Vagina (tissue), 2 donors: ENCODE data around the gene CD300E.

ENCODE experiments used
- CTCF ChIP-seq, 3 experiments: fragments of 450-650 bp in 2 of 3; fragments of 200-600 bp in 1 of 3; sonication (generic) in 1 of 3; IDR thresholded peaks; one replicate each; pipeline ENCODE4 v1.5.1; 2017 to 2019; ENCODE audit warnings: antibody characterized with exemption in 3 of 3, mild to moderate bottlenecking in 2 of 3, moderate library complexity in 2 of 3
- POLR2A ChIP-seq, 2 donors: fragments of 450-650 bp; IDR thresholded peaks; one replicate each; pipeline ENCODE4 v1.6.1; 2017; ENCODE audit warnings: antibody characterized with exemption in 2 of 2, mild to moderate bottlenecking in 2 of 2, moderate library complexity in 2 of 2

GRCh38 chr17:74598346-74599022 is 25.1 kb downstream of the CD300E start:
- TF ChIP-seq CTCF (IDR thresholded peaks at IDR 0.05) (no peak), POLR2A (IDR thresholded peaks at IDR 0.05) (no peak)
